ENCODE measurements around the gene SPRED2.

SPRED2 gene

GRCh38 chr2:65334714-65335113 is 97.7 kb downstream of the SPRED2 start:
- no peaks in the 10 kb centered on the region for H3K79me2 ChIP-seq (ENCODE audit: low read length)
- H3K27ac ChIP-seq (ENCODE audit: low read length): no peak overlapping the region
- H3K9ac ChIP-seq (ENCODE audit: low read length): no peak overlapping the region
- no peaks in the 10 kb centered on the region for H4K20me1 ChIP-seq (ENCODE audit: insufficient read depth, low read length)
- H3K4me3 ChIP-seq (ENCODE audit: low read length): no peak overlapping the region
- no peak overlapping the region for H3K4me2 ChIP-seq (ENCODE audit: low read length)
- H2AFZ ChIP-seq (ENCODE audit: low read depth, low read length): no peak overlapping the region
- no peaks in the 10 kb centered on the region for H3K9me3 ChIP-seq (ENCODE audit: insufficient read depth, low read length)
- TF ChIP-seq CTCF (IDR thresholded peaks at IDR 0.05; ENCODE audit: low read depth, low read length) (no peak), EZH2phosphoT487 (IDR thresholded peaks at IDR 0.05; ENCODE audit: low read depth) (no peak)
- H3K4me1 ChIP-seq (ENCODE audit: low read length): no peaks in the 10 kb centered on the region
- H3K36me3 ChIP-seq (replicated peaks; ENCODE audit: low read depth, low read length): peaks cover 18% of the 10 kb centered on the region
- H3K27me3 ChIP-seq (ENCODE audit: low read depth, low read length): no peaks in the 10 kb centered on the region

- H3K4me2 ChIP-seq (ENCODE audit: low read length): no peak overlapping the region
- H3K79me2 ChIP-seq (ENCODE audit: low read length): no peaks in the 10 kb centered on the region
- H3K4me3 ChIP-seq (ENCODE audit: low read length): no peak overlapping the region
- H3K27ac ChIP-seq (ENCODE audit: low read length): no peak overlapping the region
- H3K9ac ChIP-seq (ENCODE audit: low read length): no peak overlapping the region
- no peaks in the 10 kb centered on the region for H4K20me1 ChIP-seq (ENCODE audit: insufficient read depth, low read length)
- no peaks in the 10 kb centered on the region for H3K9me3 ChIP-seq (ENCODE audit: insufficient read depth, low read length)
- no peaks in the 10 kb centered on the region for H3K27me3 ChIP-seq (ENCODE audit: low read depth, low read length)
- H3K4me1 ChIP-seq (ENCODE audit: low read length): no peaks in the 10 kb centered on the region
- TF ChIP-seq CTCF (IDR thresholded peaks at IDR 0.05; ENCODE audit: low read depth, low read length): no peak
- TF ChIP-seq EZH2phosphoT487 (IDR thresholded peaks at IDR 0.05; ENCODE audit: low read depth): no peak
- H2AFZ ChIP-seq (ENCODE audit: low read depth, low read length): no peak overlapping the region
- H3K36me3 ChIP-seq (replicated peaks; ENCODE audit: low read depth, low read length): peaks cover 22% of the 10 kb centered on the region
Measured at GRCh38 chr2:65331336-65332025, 100.9 kb downstream of the SPRED2 start.

GRCh38 chr2:65329525-65329924 is 102.9 kb downstream of the SPRED2 start:
- Histone ChIP-seq H3K4me3 (ENCODE audit: low read length) (no peak overlapping the region), H3K4me1 (ENCODE audit: low read length) (peaks cover 8% of the 10 kb centered on the region), H3K27ac (ENCODE audit: low read length) (no peak overlapping the region), H3K9ac (ENCODE audit: low read length) (no peak overlapping the region), H3K4me2 (ENCODE audit: low read length) (no peak overlapping the region), H3K27me3 (ENCODE audit: low read depth, low read length) (no peaks in the 10 kb centered on the region; the same call in 1 of the 2 replicates), H4K20me1 (ENCODE audit: insufficient read depth, low read length) (no peaks in the 10 kb centered on the region), H2AFZ (ENCODE audit: low read depth, low read length) (no peak overlapping the region), H3K79me2 (ENCODE audit: low read length) (no peaks in the 10 kb centered on the region), H3K9me3 (ENCODE audit: insufficient read depth, low read length) (no peaks in the 10 kb centered on the region), H3K36me3 (replicated peaks; ENCODE audit: low read depth, low read length) (peaks cover 20% of the 10 kb centered on the region)
- TF ChIP-seq CTCF (IDR thresholded peaks at IDR 0.05; ENCODE audit: low read depth, low read length): no peak
- no peak for TF ChIP-seq EZH2phosphoT487 (IDR thresholded peaks at IDR 0.05; ENCODE audit: low read depth)

- peaks cover 37% of the 10 kb centered on the region for H3K4me1 ChIP-seq (ENCODE audit: low read length)
- H3K27me3 ChIP-seq (ENCODE audit: low read depth, low read length): peaks cover 4% of the 10 kb centered on the region; the same call in 1 of the 2 replicates
- H3K27ac ChIP-seq (ENCODE audit: low read length): no peak overlapping the region
- H3K9ac ChIP-seq (ENCODE audit: low read length): no peak overlapping the region
- peaks cover 20% of the 10 kb centered on the region for H3K36me3 ChIP-seq (replicated peaks; ENCODE audit: low read depth, low read length)
- no peaks in the 10 kb centered on the region for H4K20me1 ChIP-seq (ENCODE audit: insufficient read depth, low read length)
- H2AFZ ChIP-seq (ENCODE audit: low read depth, low read length): no peak overlapping the region
- TF ChIP-seq EZH2phosphoT487 (IDR thresholded peaks at IDR 0.05; ENCODE audit: low read depth) (no peak), CTCF (IDR thresholded peaks at IDR 0.05; ENCODE audit: low read depth, low read length) (no peak)
- H3K9me3 ChIP-seq (ENCODE audit: insufficient read depth, low read length): no peaks in the 10 kb centered on the region
- H3K4me2 ChIP-seq (ENCODE audit: low read length): no peak overlapping the region
- H3K79me2 ChIP-seq (ENCODE audit: low read length): no peaks in the 10 kb centered on the region
- H3K4me3 ChIP-seq (ENCODE audit: low read length): no peak overlapping the region
Measured at GRCh38 chr2:65326276-65326675, 106.1 kb downstream of the SPRED2 start.
